Urothelium cell line (cell line): Measurements from ENCODE around the gene PRLR.
A peak's percentile ranks its signal among the peaks of the same experiment; 100 is the strongest.

Experiments
- DNase-seq: peaks from one replicate; pipeline ENCODE4 v3.0.0; 2011; ENCODE audit warnings: low spot score, mixed read lengths
- FAIRE-seq: peaks from 2 replicates; lab custom pipeline; 2011; peaks lifted over from hg19 to GRCh38; lab: Jason Lieb, UNC

PRLR gene

DNA sequence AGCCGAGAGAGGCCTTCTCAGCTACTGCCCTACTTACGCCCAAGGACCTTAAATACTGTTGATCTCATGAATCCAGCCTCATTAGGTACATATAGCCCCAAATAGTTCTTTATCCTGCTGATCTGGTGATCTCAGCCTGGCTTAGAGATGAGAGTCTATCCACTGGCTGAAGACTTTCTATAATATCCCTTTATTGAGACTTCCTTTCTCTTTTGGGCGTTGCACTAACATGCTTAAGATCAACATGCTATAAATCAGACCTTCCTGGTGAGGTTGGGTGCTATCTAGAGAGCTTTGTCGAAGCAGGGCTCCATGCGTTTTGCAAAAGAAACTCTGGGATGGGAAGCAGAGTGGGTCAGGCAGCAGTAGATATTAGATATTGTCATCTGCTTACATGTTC is 138.6 kb downstream of the PRLR start:
- DNase-seq = no peak
- no peak for FAIRE-seq

DNA sequence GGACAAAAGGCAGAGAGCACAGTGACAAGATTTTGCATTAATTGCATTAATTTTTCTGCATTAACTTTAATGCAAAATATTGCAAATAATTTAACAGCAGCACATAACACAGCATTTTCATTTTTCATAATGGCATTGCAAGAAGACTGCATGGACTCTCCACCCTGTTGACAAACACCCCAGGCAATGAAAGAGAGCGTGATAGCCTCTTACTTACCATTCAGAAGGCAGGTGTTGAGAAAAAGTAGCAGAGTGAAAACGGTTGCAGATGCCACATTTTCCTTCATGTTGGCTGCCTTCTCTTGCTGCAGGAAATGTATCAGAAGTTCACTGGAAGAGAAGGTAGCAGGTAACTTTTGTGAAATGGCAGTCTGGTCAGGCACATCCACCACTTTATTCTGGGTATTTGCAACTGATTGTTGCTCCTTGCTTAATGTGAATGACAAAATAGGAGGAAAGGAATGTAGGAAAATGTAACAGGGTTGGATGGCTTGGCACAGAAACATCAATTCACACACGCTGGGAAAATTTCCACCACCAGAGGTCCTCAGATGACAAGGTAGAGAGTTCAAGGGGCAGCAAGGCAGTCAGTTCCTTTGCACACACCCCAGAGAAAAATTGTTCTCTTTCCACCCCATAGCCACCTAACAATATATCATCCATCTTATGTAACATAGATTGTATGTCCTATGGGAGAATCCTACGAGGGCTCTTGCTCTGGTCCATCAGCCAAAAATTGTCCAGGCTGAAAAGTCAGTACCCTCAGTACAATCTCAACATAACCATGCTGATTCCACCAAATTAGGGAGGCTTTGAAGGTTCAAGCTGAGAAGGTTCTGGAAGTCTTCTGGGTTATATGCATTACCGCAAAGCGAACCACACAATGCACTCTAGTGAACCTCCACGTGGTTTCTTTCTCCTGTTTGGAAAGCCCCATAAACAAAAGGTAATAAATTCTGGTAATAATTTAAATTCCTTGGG is 140.7 kb downstream of the PRLR start:
- FAIRE-seq = peak; percentile 65
- peak; percentile 80 for DNase-seq

DNA sequence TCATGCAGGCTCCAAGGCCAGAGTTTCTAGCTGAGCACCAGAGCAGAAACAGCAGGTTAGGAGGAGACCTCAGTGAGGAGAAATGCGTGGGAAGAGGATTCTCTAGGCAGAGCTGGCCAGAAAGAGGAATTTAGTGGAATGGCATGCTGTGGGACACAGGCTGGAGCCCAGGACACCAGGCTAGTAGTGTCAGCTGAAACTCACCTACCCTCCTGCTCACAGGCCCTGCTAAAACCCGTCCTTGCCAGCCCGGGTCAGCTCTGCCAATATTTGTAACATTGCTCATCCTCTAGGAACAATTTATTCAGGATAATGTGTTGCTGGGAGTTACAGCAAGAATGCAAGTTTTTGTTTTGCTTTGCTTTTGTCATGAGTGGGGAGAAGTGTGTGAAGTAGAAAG is 142.3 kb downstream of the PRLR start:
- FAIRE-seq = no peak
- DNase-seq = no peak

DNA sequence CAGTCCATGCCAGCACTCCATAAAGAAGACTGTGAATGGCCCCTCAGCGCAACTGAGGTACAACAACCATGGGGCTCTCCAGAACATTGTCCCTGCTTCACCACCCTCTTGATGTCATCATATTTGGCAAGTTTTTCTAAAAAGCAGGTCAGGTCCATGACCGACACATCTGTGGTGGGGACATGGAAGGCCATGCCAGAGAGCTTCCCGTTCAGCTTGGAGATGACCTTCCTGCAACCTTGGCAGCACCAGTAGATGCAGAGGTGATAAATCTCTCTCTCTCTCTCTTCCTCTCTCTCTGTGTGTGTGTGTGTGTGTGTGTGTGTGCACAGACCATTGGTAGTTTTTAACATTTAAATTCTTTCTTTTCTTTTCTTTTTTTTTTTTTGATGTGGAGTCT is 147.1 kb downstream of the PRLR start:
- FAIRE-seq = no peak
- no peak for DNase-seq

DNA sequence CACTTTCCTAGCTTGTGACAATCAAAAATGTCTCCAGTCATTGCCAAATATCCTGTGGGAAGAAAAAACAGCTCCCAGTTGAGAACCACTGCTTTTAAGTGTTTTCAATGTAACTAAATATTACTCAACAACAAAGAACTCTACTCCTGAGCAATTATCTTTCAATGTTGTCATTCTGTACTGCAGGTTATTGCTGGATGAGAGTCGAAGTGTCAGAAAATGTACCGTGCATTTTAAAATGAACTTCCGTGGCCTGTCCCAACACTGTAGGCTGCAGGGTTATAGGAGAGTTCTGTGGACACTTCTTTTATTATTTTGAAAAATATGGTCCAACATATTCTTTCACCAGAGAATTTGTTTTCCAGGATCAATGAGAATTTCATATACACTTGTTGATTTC is 147.8 kb downstream of the PRLR start:
- no peak for DNase-seq

DNA sequence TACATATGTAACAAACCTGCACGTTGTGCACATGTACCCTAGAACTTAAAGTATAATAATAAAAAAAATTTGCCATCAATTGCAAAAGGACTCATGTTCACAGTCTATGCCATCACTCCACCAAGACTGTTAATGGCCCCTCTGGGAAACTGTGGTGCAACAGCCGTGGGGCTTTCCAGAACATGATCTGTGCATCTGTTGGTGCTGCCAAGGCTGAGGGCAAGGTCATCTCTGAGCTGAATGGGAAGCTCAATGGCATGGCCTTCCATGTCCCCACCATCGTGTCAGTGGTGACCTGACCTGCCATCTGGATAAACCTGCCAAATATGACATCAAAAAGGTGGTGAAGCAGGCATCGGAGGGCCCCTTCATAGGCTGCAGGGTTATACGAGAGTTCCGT is 149.2 kb downstream of the PRLR start:
- no peak for FAIRE-seq
- DNase-seq = no peak

More for the DNA sequence above, 147.8 kb downstream of the PRLR start:
- FAIRE-seq = no peak

DNA sequence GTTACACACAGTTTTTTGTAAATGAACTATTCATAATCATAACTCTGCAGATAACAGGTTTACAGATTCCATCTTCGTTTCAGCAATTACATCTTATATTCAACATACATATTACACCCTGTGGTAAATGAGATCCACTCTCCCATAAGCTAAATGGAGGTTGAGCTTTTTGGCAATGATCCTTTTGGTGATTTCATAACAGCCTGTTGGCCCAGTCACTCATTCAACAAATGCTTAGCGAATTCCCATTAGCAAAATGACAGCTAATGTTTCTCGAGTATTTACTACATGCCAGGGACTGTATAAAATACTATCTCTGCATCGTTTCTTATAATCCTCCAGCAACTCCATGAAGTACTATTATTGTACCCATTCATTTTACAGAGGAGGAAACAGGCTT is 157.1 kb downstream of the PRLR start:
- DNase-seq (no peak), FAIRE-seq (no peak)

DNA sequence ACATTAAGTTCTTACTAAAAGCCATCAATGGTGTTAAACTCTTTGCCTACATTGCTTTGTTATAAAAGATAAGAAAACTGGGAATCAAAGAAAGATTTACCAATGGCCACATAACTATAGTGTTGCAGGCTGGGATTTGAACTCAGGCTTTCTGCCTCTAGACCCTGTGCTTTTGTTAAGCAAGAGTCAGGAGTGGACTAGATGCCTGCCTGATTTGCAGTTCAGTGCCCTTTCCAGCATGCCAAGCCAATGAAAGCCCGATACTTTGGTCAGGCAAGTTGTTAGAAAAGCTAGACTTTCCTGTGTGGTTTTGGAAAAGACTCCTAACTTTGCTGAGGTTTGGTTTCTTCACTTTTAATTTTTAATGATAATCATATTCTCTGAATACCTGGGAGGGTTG is 161.1 kb downstream of the PRLR start:
- FAIRE-seq (no peak), DNase-seq (no peak)

DNA sequence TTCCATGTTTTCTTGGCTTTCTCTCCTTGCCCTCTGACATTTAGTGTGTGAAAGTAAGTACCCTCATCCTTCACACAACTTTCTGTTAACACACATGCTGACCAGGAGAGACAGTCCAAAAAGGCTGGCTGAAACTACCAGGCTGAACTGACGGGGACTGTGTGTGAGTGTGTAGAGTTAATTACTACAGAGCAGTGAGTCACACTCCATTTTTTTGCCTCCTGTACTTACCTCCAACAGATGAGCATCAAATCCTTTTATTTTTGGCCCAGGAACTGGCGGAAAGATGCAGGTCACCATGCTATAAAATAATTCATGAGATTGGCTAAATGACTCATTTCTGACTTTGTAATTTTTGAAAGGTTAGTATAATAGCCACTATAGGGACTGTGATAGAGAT is 162.3 kb downstream of the PRLR start:
- FAIRE-seq (no peak), DNase-seq (no peak)

DNA sequence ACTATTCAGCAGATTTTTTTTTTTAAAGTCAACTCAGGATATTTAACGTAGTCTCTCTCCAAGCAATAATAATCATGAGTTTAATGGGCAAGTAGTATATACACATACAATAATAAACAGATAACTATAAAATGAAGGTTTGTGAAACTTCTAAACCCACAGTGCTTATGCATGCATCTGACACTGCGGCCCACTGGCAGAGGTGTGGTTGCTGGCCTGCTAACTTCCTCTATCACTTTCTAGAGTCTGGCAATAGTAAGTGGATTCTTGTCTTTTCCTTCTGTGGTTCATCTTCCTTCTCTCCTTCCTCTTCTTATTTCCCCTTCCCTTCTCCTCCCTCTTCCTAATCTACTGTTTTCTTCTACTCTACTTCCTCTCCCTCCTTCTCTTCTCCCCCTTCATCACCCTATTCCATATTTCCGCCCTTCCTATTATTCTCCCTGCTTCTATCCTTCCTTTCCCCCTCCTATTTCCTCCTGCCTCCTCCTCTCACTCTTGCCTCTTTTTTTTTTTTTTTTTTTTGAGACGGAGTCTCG is 164.0 kb downstream of the PRLR start:
- DNase-seq (no peak), FAIRE-seq (no peak)

DNA sequence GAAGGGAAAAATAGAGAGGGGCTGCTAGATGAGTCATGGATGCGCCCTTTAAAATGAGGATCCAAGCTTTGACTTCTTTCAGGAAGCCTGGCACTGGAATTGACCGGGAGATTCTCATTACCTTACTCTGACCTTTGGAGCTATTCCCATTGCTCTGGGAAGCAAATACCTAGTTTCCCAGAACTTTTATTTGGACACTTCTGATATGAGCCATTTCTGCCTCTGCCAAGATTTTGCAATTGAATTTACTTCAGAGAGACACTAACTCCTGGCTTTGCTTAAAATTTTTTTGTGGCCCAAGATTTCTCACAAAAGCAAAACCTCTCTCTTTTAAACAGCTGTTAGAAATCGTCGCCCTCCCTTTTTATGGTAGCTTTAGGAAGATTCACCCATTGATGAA is 166.9 kb downstream of the PRLR start:
- FAIRE-seq = no peak

DNA sequence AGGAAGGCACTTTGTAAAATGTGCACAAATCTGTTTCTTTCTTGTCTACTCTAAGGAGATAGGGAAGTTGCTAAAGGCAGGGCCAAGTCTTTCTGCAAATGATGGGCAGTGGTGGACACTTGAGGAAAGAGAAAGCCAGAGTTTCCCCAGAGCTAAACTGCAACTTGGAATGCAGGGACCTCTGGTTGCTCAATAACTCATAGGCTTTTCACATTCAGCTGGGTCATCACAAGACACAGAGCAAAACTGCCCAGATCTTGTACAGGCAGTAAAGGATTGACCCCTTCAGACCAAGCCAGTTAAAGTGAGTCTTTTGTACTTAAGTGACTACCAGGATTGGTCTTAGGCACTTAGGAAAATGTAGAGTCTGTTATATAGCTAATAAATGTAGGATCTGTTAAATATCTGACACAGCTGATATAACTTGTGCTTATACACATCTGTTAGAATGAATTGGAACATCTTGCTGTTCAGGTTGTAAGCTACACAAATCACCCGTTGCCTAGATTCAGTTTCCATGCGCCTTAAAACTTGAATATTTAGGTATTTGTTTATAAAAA is 169.0 kb downstream of the PRLR start:
- no peak for FAIRE-seq
- DNase-seq = no peak

More for the DNA sequence above, 166.9 kb downstream of the PRLR start:
- no peak for DNase-seq

DNA sequence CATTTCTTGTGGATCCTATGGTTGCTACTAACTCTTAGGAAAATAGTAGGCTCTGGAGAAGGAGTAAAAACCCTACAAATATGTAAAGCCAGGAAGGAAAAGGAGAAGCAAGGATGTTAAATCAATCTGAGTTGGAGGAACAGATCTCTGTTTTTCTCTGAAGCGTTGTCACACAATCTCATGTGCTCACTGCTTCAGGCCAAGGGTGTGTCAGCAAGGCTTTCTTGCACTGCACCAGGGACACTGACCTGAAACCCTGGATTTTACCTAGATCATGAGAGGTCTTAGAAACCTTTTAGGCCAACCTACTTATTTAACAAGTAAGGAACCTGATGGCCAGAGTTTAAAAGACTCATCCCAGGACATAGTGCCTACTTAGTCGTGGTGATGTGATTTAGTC is 170.1 kb downstream of the PRLR start:
- FAIRE-seq = no peak

DNA sequence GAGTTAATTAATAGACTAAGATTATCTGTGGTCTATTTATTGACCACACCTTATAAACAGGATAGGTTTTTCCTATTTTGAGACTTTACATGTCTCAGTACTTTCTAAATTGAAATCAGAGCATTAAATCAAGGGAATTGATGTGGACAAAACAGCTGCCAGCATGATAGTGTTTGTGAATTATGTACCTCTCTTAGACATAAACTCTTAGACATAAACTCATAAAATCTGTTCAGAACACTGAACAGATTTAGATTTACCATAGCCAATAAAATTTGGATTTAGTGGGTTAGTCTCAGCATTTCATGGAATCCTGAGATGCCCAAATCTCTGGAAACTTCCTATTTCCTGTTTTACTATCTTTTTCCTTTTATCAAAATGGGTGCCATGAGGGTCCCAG is 171.0 kb downstream of the PRLR start:
- DNase-seq (no peak), FAIRE-seq (no peak)

More for the DNA sequence above, 170.1 kb downstream of the PRLR start:
- DNase-seq = no peak

DNA sequence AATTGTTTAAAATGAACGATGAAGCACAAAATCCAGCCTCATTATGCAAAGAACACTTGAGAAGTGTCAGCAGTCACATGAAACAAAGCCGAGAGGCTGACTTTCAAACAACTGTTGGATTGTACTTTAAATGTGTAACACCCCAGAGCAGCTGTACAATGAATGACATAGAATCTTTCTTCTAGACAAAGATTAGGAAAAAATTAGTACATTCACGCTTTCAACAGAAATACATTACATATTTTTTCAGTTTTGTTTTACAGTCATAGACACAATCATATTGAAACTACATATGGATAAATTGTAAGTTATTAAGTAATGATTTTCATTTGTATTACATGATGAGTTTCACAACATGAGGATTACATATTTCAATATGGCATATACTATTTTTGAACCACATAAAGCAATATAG is 171.9 kb downstream of the PRLR start:
- no peak for FAIRE-seq
- DNase-seq = no peak

DNA sequence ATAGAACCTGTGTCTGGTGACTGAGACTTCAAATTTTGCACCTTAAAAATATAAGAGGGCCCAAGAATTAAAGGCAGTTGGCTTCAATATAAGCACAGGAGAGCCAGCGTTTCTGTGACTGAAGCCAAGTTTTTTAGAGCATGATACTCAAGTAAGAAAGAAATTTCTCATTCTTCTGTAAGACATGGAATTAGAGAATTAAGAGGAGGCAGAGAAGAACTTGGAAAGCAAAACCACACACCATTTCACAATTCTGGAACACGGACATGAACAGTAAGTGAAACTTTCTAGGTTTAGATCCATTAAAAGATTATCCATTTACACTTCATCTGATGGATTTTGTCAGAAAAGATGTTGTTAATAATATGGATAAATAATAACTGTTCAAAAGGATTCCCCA is 173.6 kb downstream of the PRLR start:
- DNase-seq = no peak

DNA sequence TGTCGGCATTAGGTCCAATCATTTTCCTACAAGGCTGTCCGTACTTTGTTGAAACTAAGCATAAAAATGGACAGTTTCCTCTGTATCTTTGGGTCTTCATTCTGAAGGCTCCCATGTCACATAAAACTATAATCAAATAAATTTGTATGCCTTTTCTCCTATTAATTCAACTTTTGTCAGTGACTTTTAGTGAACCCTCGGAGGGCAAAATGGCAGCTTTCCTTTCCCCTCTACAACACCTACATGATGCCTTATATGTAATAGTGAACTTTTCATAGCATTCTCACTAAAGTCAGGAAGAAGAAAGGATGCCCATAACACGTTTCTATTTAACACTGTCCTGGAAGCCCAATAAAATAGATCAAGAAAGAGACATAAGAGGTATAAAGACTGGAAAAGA is 177.4 kb downstream of the PRLR start:
- FAIRE-seq = no peak
- no peak for DNase-seq

More for the DNA sequence above, 173.6 kb downstream of the PRLR start:
- no peak for FAIRE-seq

DNA sequence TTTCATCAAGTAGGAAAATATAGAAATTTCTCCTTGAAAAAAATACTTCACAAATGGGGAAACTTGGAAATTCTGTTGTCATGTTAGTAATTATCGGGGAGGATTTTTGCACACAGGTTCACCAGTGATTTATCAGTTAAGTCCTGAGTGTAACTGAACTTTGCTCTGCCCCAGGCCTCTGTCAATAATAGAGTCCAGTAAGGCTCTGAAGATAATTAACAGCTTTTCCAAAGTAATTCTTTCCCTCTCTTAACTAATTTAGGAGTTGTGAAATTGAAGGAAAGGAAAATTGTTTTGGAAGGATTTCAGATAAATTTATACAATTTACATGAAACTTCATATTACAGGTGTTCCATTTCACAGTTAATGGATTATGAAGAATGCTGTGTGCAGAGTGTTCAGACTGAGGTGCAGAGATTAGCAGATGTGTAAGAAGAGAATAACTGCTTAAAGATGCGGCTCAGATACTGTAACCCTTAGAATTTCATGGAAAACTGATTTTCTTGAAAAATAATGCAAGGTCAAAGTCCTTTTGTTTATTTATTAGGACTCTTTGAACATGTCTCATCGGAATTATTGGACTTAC is 179.7 kb downstream of the PRLR start:
- DNase-seq (no peak), FAIRE-seq (no peak)

DNA sequence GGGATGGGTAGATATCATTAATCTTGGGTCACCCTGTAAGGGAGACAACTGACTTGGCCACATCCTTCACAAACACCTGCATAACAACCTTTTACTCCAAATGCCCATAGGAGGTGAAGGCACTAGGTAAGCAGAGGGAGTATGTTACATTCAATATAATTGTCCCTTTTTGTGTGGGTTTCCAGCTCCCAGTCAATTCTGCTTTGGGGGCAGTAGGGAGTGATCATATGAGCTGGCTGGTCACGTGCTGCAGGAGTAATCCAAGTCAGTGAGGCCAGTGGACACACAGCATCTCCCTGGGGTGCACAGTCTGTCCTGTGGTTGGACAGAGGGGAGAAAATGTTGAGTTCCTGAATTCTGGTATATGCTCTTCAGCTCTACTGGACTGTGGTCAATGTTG is 181.4 kb downstream of the PRLR start:
- DNase-seq (no peak), FAIRE-seq (no peak)

DNA sequence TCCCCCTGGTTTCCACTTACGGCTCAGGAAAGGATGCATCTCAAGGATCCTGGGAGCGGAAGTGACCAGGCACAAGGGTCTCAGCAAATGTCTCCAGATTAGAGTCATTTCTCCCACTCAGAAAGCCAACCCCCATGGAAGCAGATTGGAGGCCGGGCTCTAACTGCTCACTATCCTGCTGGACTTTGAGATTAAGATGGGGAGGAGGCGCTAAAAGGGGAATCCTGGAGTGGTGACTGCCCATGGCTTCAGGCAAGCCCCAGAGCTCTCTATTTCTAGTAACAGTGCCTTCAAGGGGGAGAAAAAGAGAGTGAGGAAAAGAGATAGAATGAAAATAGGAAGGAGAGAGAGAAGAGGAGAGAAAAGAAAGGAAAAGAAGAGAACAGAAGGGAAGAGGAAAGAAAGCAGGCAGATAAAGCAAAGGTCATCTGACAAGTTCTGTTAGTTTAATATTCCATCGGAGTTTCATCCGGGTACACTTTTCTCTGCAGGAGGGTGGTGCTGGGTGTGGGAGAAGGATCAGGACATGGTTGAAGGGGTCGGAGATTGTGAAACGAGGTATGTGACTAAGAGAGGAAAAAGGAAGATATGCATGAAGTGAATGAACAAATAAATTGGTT is 182.4 kb downstream of the PRLR start, which contains the start of gene AGXT2:
Gene AGXT2, minus strand, starts transcription at position 165 of the 620 bp plus-strand sequence. Its CDS starts 57 bp downstream, at position 108.
- FAIRE-seq = no peak
- no peak for DNase-seq

DNA sequence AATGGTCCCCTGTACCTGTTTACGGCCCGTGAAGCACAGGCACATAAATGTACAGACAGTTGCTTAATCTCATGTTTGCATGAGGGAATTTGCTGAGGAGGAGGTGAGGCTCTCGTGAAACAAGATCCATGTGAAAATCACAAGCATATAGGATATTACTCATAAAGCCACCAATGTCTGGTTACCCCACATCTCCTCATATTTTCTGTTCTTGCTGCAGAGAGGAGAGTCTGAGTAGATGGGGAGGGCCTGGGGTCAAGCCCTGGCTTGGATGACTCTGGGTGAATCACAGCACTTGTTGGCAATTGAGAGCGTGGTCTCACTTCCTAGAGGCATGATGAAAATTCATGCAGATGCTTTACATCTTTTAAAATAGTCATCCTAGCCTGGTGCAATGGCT is 183.5 kb downstream of the PRLR start:
- FAIRE-seq = no peak

More for the DNA sequence above, 183.5 kb downstream of the PRLR start:
- DNase-seq = no peak
